GM21825 (cell line): ENCODE data around the gene FUBP3.
A peak's percentile ranks its signal among the peaks of the same experiment; 100 is the strongest.

ENCODE experiments used
- ATAC-seq: cut with Tn5 transposase; IDR thresholded peaks from one replicate; pipeline ENCODE4 v1.9.1; 2021; ENCODE audit warnings: mild to moderate bottlenecking, moderate library complexity; ENCODE audit not compliant: unreplicated experiment

The FUBP3 gene

DNA sequence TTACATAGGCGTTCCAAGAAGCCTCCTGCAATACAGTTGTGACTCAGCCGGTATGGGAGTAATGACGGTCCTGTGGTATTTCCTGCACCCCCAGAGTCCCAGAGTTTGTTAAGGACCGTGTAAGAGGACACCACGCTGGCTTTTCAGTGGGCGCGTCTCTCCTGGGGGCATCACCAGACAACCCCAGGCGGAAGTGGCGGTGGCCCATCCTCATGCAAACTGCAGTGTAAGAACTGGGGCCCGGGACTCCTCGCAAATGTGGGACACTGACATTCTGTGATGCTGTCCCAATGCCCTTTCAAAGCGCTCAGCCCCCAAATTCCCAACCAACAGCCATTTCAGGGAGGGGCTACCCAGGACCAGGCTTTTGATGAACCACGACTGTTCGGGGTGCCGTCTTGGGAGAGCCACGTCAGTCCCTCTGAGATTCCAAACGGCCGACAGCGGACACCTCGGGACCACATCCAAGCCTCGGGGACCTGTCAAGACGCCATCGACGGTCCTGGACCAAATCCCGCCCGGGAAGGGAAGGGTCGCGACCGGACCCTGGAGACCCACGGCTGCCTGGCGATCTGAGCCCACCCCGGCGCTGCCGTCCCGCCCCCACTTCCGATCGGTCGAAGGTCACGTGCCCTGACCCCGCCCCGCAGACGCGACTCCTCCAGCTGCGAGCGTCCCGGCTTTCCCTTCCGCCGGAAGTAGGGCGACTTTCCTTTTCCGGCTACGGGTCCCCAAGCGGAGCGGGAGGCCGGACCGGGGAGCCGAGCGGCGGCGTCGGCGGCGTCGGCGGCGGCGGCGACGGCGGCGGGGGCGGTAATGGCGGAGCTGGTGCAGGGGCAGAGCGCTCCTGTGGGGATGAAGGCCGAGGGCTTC is at the start of gene FUBP3:
Gene FUBP3 (plus strand): TSS at position 713 of the 873 bp plus-strand sequence. CDS start 104 bp downstream, at position 817.
- peak; percentile 82 for ATAC-seq

- ATAC-seq = no peak
These were observed 48.4 kb upstream of the FUBP3 start for GRCh38 chr9:130530938-130531337.

- ATAC-seq = no peak
These were observed 47.7 kb upstream of the FUBP3 start for GRCh38 chr9:130531670-130532069.

DNA sequence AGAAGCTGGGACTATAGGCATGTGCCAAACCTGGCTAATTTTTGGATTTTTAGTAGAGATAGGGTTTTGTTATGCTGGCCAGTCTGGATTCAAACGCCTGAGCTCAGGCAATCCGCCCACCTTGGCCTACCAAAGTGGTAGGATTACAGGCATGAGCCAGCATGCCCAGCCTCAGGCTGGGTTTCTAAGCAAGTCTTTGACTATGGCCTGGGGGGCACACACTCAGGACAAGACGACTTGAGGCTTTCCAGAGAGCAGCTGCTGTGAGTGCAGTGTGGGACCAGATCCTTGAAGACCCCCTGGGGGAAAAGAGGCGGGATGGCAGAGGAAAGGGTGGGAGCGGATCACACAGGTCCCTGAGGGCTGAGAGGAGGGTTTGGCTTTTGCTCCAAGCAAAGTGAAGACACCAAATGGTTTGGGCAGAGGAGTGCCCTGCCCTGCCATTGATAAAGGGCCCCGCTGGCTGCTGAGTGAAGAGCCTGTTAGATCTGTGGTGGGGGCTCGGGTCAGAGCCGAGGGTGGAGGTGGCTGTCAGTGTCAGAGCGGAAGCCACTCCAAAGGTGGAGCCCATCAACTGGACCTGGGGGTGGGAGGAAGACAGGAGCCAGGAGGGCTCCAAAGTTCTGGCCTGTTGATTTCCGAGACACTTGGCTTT is 46.8 kb upstream of the FUBP3 start:
- no peak for ATAC-seq

DNA sequence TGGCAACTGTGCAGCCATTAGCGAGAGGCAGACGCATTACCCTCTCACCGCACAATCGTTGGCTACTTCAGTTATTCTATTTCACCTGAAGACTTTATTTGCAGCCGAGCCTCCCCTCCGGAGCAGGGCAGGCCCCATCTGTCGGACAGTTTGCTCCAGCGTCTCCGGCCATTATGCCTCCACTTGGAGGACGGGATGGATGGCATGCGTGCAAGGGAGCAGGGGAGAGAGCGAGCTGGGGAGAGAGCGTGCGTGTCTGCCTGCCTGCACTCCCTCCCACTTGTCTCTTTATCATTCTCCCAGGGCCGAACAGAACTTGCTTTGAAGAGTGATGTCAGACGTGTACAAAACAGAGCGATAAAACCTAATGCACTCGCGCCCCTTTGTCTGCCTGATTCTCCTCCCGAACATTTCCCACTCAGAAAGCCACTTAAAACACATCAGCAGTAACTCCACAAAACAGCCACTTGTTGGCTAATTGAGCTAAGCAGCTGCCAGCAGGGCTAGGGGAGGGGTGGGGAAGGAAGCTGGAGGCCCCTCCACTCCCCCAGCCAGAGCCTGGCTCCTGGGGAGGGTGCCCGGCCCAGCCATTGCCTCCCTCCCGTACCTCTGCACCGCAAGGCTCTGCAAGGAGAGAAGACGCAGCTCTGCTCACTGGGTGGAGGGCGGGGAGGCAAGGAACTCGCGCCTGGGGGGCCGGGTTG is 43.4 kb upstream of the FUBP3 start:
- no peak for ATAC-seq

GRCh38 chr9:130536701-130537107 is 42.7 kb upstream of the FUBP3 start:
- ATAC-seq = no peak

DNA sequence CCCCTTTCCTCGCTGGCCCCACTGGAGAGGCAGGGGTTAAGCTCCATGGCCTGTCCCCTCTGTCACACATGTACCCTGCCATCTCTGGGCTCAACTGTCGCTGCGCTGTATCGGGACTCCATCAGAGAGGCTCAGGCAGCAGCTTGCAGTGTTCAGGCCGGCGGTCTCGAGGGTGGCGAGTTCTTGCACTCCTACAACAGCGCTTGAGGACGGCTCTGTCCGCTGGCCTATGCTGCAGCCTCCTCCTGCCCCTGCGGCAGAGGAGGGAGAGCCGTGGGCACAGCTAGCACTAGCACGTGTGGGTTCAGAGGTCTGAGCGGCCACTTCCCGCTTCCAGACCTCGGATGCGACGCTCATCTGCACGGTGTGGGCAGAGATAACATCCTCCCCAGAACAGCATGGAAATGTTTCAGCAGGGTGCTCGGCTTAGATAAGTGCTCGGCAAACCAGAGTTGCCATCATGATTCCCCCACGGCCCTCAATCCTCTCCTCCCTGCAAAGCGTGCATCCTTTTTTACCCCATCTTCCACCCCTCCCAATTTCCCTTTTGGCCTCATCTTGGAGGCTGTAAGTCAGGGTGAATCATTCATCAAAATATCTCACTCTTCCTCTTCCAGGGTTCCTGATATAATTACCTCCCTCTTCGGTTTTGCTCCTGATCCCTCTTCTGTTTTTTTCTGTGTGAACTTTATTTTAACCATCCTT is 41.9 kb upstream of the FUBP3 start:
- no peak for ATAC-seq

GRCh38 chr9:130539420-130540223 is 39.8 kb upstream of the FUBP3 start:
- ATAC-seq = no peak

- ATAC-seq = no peak
These were observed 37.8 kb upstream of the FUBP3 start for GRCh38 chr9:130541533-130541932.

DNA sequence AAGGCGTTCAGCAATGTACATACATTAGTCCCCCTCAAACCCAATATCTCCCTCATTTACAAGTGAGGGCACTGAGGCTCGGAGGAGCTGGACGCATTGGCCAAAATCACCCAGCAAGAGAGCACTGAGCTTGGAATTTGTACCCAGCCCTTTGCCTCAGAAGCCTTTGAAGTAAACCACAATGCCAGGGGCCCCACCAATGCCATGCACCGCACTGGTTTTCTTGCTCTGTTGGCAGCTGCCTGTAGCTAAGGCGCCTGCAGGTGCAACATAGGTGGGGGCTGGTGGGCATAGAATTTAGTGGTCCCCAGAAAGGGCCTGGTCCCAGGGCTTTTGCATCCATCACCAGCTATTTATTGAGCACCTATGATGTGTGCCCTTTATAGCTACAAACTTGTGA is 37.3 kb upstream of the FUBP3 start:
- no peak for ATAC-seq

DNA sequence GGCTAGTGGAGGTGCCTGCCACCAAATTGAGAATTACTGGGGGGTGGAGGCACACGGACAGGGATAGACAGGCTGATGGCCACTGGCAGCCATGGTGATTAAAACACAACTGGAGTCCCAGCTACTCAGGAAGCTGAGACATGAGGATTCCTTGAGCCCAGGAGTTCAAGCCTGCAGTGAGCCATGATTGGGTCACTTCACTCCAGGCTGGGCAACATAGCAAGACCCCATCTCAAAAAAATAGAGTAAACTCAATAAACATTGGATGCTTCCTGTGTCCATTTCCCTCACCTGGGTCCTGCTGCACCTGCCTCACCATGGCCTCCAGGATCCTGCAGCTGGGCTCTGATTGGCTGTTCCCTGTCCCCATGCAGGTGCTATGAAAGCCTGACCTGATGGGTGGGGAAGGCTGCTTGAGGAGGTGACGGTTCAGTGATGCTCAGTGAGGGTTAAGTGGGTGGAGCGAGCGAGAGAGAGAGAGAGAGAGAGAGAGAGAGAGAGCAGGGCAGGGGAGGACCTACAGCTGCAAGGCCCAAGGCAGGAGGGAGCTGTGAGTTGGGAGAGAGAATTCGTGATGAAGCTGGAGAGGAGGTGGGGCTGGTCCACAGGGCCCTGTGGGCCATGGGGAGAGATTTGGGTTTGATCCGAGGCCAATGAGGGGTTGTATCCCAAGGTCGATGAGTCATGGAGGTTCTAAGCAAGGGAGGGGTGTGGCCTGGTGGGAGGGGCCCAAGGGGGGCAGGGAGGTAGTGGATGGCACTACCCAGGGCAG is 36.7 kb upstream of the FUBP3 start:
- no peak for ATAC-seq

DNA sequence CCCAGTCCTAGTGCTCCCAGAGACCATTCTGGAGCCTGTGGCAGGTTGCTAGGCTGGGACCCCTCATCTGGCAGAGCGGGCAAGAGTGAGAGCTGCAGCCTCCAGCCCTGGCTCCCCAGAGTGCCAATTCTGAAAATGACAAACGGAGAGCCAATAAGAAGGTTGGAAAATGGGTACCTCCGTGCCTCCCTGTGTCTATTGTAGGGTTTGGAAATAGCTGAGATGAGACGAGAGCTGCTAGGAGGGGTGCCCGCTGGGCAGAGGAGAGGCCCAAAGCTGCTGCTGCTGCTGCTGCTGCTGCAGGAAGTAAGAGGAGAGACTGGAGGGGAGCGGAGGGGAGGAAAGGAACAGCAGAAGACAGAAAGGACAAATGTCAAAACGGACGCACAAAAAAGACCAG is 36.0 kb upstream of the FUBP3 start:
- no peak for ATAC-seq

DNA sequence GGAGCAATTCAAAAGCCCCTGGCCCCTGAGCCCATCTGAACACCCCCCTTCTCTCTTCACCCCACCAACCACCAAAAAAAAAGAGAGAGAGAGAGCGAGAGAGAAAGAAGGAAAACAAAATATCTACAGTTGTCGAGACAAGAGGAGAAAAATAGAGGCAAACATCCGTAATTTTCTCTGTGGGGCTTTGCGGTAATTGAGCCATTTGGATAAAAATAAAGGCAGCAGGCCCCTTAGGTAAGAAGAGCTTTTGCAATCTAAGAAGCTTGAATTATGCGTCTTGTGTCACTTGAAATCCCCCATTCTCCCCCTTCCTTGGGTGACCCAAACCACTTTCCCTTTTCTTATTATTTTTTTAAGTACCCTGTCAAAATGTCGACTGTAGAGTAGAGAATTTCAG is 35.5 kb upstream of the FUBP3 start:
- ATAC-seq = no peak

GRCh38 chr9:130544364-130544763 is 35.0 kb upstream of the FUBP3 start:
- ATAC-seq = no peak

DNA sequence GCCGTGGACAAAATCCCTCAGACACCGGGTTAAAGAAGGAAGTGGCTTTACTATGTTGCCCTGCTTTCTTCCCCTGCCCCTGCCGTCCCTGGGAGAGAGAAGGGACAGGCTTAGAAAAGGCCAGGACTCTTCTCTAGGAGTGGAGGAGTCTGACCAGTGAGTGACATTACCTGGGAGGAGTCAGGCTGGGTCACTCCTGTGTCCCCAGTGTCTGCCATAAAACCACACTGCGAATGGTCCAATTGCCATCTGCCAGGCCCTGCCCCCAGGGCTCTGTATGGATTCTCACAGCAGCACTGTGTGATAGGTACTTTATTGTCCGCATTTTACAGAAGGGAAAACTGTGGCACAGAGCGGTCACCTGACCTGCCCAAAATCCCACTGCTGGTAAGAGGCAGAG is 31.3 kb upstream of the FUBP3 start:
- ATAC-seq = no peak

DNA sequence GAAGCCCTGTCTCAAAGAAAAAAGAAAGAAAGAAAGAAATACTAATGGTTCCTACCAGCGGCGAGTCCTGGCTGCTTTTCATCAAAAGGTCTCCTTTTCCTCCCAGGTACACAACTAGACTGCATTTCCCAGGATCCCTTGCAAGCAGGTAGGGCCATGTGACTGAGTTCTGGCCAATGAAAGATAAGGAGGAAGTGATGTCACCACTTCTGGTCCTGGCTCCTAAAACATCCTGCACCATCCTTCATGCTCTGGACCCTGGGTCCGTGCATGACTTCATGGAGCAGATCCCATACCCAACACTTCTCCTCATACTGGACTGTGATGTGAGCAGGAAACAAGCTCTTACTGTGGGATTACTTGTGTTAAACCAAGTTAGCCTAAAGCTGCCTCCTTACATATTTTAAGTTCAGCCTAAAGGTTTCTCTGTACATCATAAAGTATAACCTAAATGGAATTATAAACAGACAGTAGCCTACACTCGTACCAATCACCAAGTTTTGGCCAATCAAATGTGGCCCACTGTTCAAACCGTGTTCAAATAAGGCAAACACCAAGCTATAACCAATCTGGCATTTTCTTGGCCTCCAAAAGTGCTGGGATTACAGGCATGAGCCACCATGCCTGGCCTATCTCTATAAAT is 30.2 kb upstream of the FUBP3 start:
- ATAC-seq = no peak

- ATAC-seq = no peak
These were observed 24.8 kb upstream of the FUBP3 start for GRCh38 chr9:130554606-130555005.

DNA sequence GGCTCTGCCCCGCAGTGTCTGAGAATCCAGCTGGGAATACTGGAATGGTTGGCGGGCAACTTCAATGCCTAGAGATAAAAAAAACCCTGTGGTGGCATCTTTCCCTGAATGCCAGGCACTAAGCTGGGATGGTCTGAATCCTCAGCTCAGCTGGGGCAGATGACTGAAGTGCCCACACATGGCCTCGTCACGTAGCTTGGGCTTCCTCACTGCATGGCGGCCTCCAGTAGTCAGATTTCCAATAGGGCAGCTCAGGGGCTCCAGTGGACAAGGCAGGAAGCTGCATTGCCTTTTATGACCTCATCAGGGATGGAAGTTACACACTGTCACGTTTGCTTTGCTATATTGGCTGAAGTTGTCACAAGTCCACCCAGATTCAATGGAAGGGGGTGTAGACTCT is 24.3 kb upstream of the FUBP3 start:
- ATAC-seq = no peak

DNA sequence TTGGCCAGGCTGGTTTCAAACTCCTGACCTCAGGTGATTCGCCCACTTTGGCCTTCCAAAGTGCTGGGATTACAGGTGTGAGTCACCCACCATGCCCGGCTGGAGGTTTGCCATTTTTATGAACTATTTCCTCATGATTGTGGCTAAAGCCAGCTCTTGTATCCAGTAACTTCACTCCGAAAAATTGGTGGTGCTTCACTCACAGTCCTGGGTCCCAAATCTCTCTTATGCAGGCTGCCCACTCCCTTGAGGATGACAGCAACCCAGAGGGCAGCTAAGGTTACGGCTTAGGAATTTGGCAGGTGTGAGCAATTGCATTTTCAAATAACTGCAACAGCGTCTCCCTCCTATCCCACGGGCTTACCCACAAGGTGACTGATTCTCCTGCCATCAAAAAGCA is 23.4 kb upstream of the FUBP3 start:
- no peak for ATAC-seq
